ENCODE data around the gene MPPE1. TPM values are rescaled to one million over a fixed set of nuclear protein-coding genes. Genes with fewer than 3 reads are reported as not detected.

MPPE1 gene
- total and polyA plus RNA-seq, 9 of the 15 experiments (the other 6 are each of a cell fraction or from before 2014, with no cell fraction given), result 10.7 to 19.5 (median 13.3) TPM

DNA sequence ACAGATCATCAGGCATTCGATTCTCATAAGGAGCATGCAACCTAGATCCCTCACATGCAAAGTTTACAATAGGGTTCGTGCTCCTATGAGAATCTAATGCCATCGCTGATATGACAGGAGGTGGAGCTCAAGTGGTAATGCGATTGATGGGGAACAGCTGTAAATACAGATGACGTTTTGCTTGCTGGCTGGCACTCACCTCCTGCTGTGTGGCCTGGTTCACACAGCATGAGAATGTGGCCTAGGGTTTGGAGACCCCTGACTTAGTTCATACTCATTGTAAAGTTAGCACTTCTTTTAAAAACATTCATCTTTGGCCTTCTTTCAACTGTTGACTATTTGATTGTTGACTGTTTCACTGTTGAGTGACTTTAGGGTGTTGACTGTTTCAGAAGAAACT is 65.6 kb downstream of the MPPE1 start:
- Histone ChIP-seq H3K4me1 (replicated peaks in 1 of 2; ENCODE audit: control insufficient read depth in 2 of 2, insufficient read depth in 2 of 2, low read length in 2 of 2) (peaks cover 0 to 6% of the 10 kb centered on the region in 2 experiments; a peak in 1 of 5 replicates), H3K36me3 (ENCODE audit: control insufficient read depth, insufficient read depth, low read length) (no peaks in the 10 kb centered on the region), H3K4me3 (no peak overlapping the region), H3K4me2 (ENCODE audit: insufficient read depth, low read length) (no peak overlapping the region), H4K20me1 (replicated peaks; ENCODE audit: control insufficient read depth, insufficient read depth, low read length) (no peaks in the 10 kb centered on the region), H3K9me3 (replicated peaks; ENCODE audit: control insufficient read depth, insufficient read depth, low read depth, low read length) (no peaks in the 10 kb centered on the region), H3K9me1 (ENCODE audit: control insufficient read depth, insufficient read depth, low read length) (no peaks in the 10 kb centered on the region), H3K9ac (ENCODE audit: insufficient read depth in 1 of 2, low read depth in 2 of 2, low read length in 2 of 2) (no peak overlapping the region), H3K27ac (ENCODE audit: extremely low read depth, low read depth, low read length) (no peak overlapping the region), H3K79me2 (ENCODE audit: control insufficient read depth, insufficient read depth, low read length) (no peaks in the 10 kb centered on the region), H3K27me3 (ENCODE audit: control insufficient read depth in 2 of 2, insufficient read depth in 2 of 2, low read length in 2 of 2) (no peaks in the 10 kb centered on the region), H2AFZ (ENCODE audit: low read depth, low read length) (no peak overlapping the region)
- DNase-seq (ENCODE audit: extremely low read depth in 1 of 4, low spot score in 3 of 4) (no peak), FAIRE-seq (no peak), ATAC-seq (no peak)
- in situ Hi-C loops (cut with MboI) (no loop called here), intact Hi-C loops (cut with micrococcal nuclease) (no loop called here)
- ChIA-PET CTCF (ENCODE audit: low intra/inter-chr PET ratio) (no interaction called here), POLR2A (no interaction called here)
- WGBS (ENCODE audit: insufficient coverage, low coverage, missing lambda C conversion rate), result 55% methylated on average over 5 of the region's 5 CpGs
- no TSS peak for BruUV-seq (replicated peaks)
- TF ChIP-seq NFE2 (IDR thresholded peaks at IDR 0.05; ENCODE audit: low read depth), result no peak
- TF ChIP-seq ZNF12 (CRISPR knock-in tag; IDR thresholded peaks at IDR 0.05), result no peak
- no peak for TF ChIP-seq PHTF2 (CRISPR knock-in tag; IDR thresholded peaks at IDR 0.05)
- TF ChIP-seq NEUROD1 (IDR thresholded peaks at IDR 0.05; ENCODE audit: borderline replicate concordance, low read depth, low read length, partially characterized antibody), result no peak
- no peak for TF ChIP-seq POLR2B (IDR thresholded peaks at IDR 0.05; ENCODE audit: low read depth, partially characterized antibody)
- no peak for TF ChIP-seq RBM14 (IDR thresholded peaks at IDR 0.05; ENCODE audit: borderline replicate concordance, insufficient read depth, low read depth, low read length)
- TF ChIP-seq, protein P1, sequence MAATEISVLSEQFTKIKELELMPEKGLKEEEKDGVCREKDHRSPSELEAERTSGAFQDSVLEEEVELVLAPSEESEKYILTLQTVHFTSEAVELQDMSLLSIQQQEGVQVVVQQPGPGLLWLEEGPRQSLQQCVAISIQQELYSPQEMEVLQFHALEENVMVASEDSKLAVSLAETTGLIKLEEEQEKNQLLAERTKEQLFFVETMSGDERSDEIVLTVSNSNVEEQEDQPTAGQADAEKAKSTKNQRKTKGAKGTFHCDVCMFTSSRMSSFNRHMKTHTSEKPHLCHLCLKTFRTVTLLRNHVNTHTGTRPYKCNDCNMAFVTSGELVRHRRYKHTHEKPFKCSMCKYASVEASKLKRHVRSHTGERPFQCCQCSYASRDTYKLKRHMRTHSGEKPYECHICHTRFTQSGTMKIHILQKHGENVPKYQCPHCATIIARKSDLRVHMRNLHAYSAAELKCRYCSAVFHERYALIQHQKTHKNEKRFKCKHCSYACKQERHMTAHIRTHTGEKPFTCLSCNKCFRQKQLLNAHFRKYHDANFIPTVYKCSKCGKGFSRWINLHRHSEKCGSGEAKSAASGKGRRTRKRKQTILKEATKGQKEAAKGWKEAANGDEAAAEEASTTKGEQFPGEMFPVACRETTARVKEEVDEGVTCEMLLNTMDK (IDR thresholded peaks at IDR 0.05; ENCODE audit: borderline replicate concordance, insufficient read depth, low read depth, low read length, poor library complexity, severe bottlenecking), result no peak
- TF ChIP-seq, protein P2, sequence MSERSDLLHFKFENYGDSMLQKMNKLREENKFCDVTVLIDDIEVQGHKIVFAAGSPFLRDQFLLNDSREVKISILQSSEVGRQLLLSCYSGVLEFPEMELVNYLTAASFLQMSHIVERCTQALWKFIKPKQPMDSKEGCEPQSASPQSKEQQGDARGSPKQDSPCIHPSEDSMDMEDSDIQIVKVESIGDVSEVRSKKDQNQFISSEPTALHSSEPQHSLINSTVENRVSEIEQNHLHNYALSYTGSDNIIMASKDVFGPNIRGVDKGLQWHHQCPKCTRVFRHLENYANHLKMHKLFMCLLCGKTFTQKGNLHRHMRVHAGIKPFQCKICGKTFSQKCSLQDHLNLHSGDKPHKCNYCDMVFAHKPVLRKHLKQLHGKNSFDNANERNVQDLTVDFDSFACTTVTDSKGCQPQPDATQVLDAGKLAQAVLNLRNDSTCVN (CRISPR knock-in tag; IDR thresholded peaks at IDR 0.05), result no peak
- TF ChIP-seq, protein P3, sequence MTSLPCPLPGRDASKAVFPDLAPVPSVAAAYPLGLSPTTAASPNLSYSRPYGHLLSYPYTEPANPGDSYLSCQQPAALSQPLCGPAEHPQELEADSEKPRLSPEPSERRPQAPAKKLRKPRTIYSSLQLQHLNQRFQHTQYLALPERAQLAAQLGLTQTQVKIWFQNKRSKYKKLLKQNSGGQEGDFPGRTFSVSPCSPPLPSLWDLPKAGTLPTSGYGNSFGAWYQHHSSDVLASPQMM (CRISPR knock-in tag; IDR thresholded peaks at IDR 0.05), result no peak
- no peak for TF ChIP-seq ZNF785 (CRISPR knock-in tag; IDR thresholded peaks at IDR 0.05)
- no peak for TF ChIP-seq SREBF1 (IDR thresholded peaks at IDR 0.05; ENCODE audit: borderline replicate concordance, low read depth, low read length)
- no peak for TF ChIP-seq PPARD (CRISPR knock-in tag; IDR thresholded peaks at IDR 0.05)
- no peak for TF ChIP-seq MYC (IDR thresholded peaks at IDR 0.05; ENCODE audit: low read depth, low read length)
- TF ChIP-seq MYC (CRISPR knock-in tag; IDR thresholded peaks at IDR 0.05; ENCODE audit: borderline replicate concordance, low read depth), result no peak
- TF ChIP-seq, protein P4, sequence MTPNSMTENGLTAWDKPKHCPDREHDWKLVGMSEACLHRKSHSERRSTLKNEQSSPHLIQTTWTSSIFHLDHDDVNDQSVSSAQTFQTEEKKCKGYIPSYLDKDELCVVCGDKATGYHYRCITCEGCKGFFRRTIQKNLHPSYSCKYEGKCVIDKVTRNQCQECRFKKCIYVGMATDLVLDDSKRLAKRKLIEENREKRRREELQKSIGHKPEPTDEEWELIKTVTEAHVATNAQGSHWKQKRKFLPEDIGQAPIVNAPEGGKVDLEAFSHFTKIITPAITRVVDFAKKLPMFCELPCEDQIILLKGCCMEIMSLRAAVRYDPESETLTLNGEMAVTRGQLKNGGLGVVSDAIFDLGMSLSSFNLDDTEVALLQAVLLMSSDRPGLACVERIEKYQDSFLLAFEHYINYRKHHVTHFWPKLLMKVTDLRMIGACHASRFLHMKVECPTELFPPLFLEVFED (CRISPR knock-in tag; conservative IDR thresholded peaks at IDR 0.05), result no peak
- no peak for TF ChIP-seq CBX1 (IDR thresholded peaks at IDR 0.05; ENCODE audit: low read depth)
- TF ChIP-seq, protein P5, sequence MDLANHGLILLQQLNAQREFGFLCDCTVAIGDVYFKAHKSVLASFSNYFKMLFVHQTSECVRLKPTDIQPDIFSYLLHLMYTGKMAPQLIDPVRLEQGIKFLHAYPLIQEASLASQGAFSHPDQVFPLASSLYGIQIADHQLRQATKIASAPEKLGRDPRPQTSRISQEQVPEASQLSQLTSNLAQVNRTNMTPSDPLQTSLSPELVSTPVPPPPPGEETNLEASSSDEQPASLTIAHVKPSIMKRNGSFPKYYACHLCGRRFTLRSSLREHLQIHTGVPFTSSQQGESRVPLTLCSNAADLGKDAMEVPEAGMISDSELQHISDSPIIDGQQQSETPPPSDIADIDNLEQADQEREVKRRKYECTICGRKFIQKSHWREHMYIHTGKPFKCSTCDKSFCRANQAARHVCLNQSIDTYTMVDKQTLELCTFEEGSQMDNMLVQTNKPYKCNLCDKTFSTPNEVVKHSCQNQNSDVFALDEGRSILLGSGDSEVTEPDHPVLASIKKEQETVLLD (IDR thresholded peaks at IDR 0.05), result no peak
- no peak for TF ChIP-seq GTF2F1 (IDR thresholded peaks at IDR 0.05; ENCODE audit: low read depth, low read length)
